ENCODE data around the gene RRBP1.

RRBP1 gene

GRCh38 chr20:17615645-17616479 is 66.2 kb downstream of the RRBP1 start:
- no peaks in the 10 kb centered on the region for H3K79me2 ChIP-seq (ENCODE audit: low read length)
- TF ChIP-seq CTCF (IDR thresholded peaks at IDR 0.05; ENCODE audit: low read depth, low read length), result no peak
- TF ChIP-seq EZH2phosphoT487 (IDR thresholded peaks at IDR 0.05; ENCODE audit: low read depth), result no peak
- no peak overlapping the region for H3K9ac ChIP-seq (ENCODE audit: low read length)
- H3K27ac ChIP-seq (ENCODE audit: low read length), result no peak overlapping the region
- H3K9me3 ChIP-seq (ENCODE audit: insufficient read depth, low read length), result no peaks in the 10 kb centered on the region
- H3K4me3 ChIP-seq (ENCODE audit: low read length), result no peak overlapping the region
- H3K27me3 ChIP-seq (ENCODE audit: low read depth, low read length), result no peaks in the 10 kb centered on the region
- H3K36me3 ChIP-seq (replicated peaks; ENCODE audit: low read depth, low read length), result peaks cover under 1% of the 10 kb centered on the region
- H3K4me1 ChIP-seq (ENCODE audit: low read length), result peaks cover 10% of the 10 kb centered on the region
- H2AFZ ChIP-seq (ENCODE audit: low read depth, low read length), result no peak overlapping the region
- no peak overlapping the region for H3K4me2 ChIP-seq (ENCODE audit: low read length)
- H4K20me1 ChIP-seq (ENCODE audit: insufficient read depth, low read length), result peaks cover 13% of the 10 kb centered on the region; the same call in 1 of the 2 replicates

GRCh38 chr20:17614812-17615644 is 67.0 kb downstream of the RRBP1 start:
- no peak overlapping the region for H3K9ac ChIP-seq (ENCODE audit: low read length)

GRCh38 chr20:17614176-17614811 is 67.7 kb downstream of the RRBP1 start:
- Histone ChIP-seq H3K9me3 (ENCODE audit: insufficient read depth, low read length) (no peaks in the 10 kb centered on the region), H3K79me2 (ENCODE audit: low read length) (no peaks in the 10 kb centered on the region), H3K27ac (ENCODE audit: low read length) (no peak overlapping the region), H3K4me2 (ENCODE audit: low read length) (no peak overlapping the region), H3K4me3 (ENCODE audit: low read length) (no peak overlapping the region), H3K4me1 (ENCODE audit: low read length) (peaks cover 10% of the 10 kb centered on the region), H3K9ac (ENCODE audit: low read length) (no peak overlapping the region), H4K20me1 (ENCODE audit: insufficient read depth, low read length) (peaks cover 25% of the 10 kb centered on the region), H2AFZ (ENCODE audit: low read depth, low read length) (no peak overlapping the region), H3K36me3 (replicated peaks; ENCODE audit: low read depth, low read length) (peaks cover 8% of the 10 kb centered on the region), H3K27me3 (ENCODE audit: low read depth, low read length) (no peaks in the 10 kb centered on the region)
- TF ChIP-seq CTCF (IDR thresholded peaks at IDR 0.05; ENCODE audit: low read depth, low read length) (no peak), EZH2phosphoT487 (IDR thresholded peaks at IDR 0.05; ENCODE audit: low read depth) (no peak)

More at GRCh38 chr20:17614812-17615644, 67.0 kb downstream of the RRBP1 start:
- Histone ChIP-seq H4K20me1 (ENCODE audit: insufficient read depth, low read length) (peaks cover 19% of the 10 kb centered on the region), H3K4me1 (ENCODE audit: low read length) (peaks cover 10% of the 10 kb centered on the region), H2AFZ (ENCODE audit: low read depth, low read length) (no peak overlapping the region), H3K27ac (ENCODE audit: low read length) (no peak overlapping the region), H3K4me2 (ENCODE audit: low read length) (no peak overlapping the region), H3K9me3 (ENCODE audit: insufficient read depth, low read length) (no peaks in the 10 kb centered on the region), H3K27me3 (ENCODE audit: low read depth, low read length) (no peaks in the 10 kb centered on the region), H3K4me3 (ENCODE audit: low read length) (no peak overlapping the region), H3K79me2 (ENCODE audit: low read length) (no peaks in the 10 kb centered on the region), H3K36me3 (replicated peaks; ENCODE audit: low read depth, low read length) (peaks cover 3% of the 10 kb centered on the region)
- TF ChIP-seq CTCF (IDR thresholded peaks at IDR 0.05; ENCODE audit: low read depth, low read length) (no peak), EZH2phosphoT487 (IDR thresholded peaks at IDR 0.05; ENCODE audit: low read depth) (no peak)

Measured in OCI-LY3 (cell line).